NCI-H82 treated with DMSO at 0.1 percent for 48 hours (cell line): ENCODE data around the gene SRPRB.

Experiments
- DNase-seq: peaks from one replicate; lab custom pipeline; 2025; ENCODE audit not compliant: unreplicated experiment; lab: John Stamatoyannopoulos, UW

SRPRB gene

GRCh38 chr3:133864616-133865015 is 59.0 kb downstream of the SRPRB start:
- no peak for DNase-seq

- no peak for DNase-seq
Observed at GRCh38 chr3:133865136-133865855, 59.7 kb downstream of the SRPRB start.

- no peak for DNase-seq
Observed at GRCh38 chr3:133866141-133866540, 60.5 kb downstream of the SRPRB start.

- no peak for DNase-seq
Observed at GRCh38 chr3:133868186-133868585, 62.6 kb downstream of the SRPRB start.

GRCh38 chr3:133868758-133869475 is 63.3 kb downstream of the SRPRB start:
- DNase-seq: no peak

- DNase-seq: no peak
Observed at GRCh38 chr3:133869586-133869985, 64.0 kb downstream of the SRPRB start.

- DNase-seq: no peak
Observed at GRCh38 chr3:133870822-133871221, 65.2 kb downstream of the SRPRB start.
